ENCODE results near the gene VPS26A.

DNA sequence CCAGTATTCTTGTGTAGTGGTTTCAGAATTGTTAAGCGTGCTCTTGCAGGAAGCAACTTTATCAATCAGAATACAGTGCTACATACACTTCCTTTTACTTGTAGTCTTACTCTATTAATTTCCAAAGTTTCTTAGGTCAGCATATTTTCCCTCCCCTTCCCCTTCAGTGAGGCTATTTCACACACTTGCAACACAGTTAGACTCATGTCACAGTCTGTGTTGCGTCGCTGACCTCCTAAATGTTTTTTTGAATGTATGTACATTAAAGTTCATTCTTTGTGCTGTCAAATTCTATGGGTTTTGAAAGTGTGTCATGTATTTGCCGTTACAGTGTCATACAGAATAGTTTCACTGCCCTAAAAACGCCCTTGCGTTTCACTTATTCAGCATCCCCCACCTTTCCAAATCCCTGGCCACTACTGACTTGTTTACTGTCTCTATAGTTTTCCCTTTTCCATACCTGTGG lies 90.7 kb downstream of the VPS26A start:
- no peak for TF ChIP-seq CTCF (IDR thresholded peaks at IDR 0.05; ENCODE audit: poor library complexity)
- no peak for TF ChIP-seq EZH2 (IDR thresholded peaks at IDR 0.05; ENCODE audit: borderline replicate concordance)
- no peak for TF ChIP-seq EZH2phosphoT487 (IDR thresholded peaks at IDR 0.05; ENCODE audit: low read depth, severe bottlenecking, unreplicated experiment)

All from hepatocyte (in vitro differentiated cells).